ENCODE data around the gene RGL3. TPM values are rescaled to one million over a fixed set of nuclear protein-coding genes. Genes with fewer than 3 reads are reported as not detected.

Gene RGL3
- total RNA-seq, 1 experiment from 2014 or later, result 22.6 TPM

DNA sequence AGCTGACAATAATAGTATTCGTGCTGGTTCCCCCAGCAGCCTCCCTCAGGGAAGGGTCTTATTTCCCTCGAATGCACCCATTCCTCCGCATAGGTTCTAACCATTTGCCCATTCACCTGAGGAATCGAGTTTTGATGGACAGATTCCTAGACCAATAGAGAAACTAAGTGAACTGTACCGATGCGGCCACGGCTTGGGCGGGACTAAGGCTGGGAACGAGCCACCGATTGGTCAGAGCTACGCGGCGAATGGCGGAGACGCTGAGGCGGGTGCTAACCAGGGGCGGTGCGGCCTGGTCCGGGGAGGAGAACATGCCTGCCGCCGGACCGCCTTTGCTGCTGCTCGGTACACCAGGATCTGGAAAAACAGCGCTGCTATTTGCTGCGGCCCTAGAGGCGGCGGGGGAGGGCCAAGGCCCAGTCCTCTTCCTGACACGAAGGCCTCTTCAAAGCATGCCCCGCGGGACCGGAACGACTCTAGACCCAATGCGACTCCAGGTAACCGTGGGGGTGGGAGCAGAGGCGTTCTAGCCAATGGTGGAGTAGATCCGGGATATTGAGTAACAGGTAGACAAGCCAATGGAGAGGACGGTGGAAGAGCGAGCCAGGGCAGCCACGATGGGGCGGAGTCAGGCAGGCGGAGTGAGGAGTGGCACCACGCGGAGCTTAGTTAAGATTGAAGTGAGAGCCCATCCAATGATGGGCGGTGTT is 44.5 kb downstream of the RGL3 start, which contains the start of gene SWSAP1:
Gene SWSAP1 (plus strand): TSS at position 234 of the 710 bp plus-strand sequence. CDS start 15 bp downstream, at position 249.
- ChIA-PET CTCF (interaction anchor here (0.6 to 1.8 kb wide), 4 partner anchors 14 to 108 kb away, joined by 4 to 5 read pairs (median 5); no protein-coding TSS in a partner anchor), POLR2A (interaction anchor here (0.5 to 1.4 kb wide), 2 partner anchors 30 to 114 kb away, joined by 4 to 8 read pairs; no protein-coding TSS in a partner anchor)
- Histone ChIP-seq H3K4me1 (ENCODE audit: control insufficient read depth, insufficient read depth, low read length) (peaks cover 29% of the 10 kb centered on the region), H3K4me3 (ENCODE audit: low read depth in 2 of 2, low read length in 2 of 2) (peak within 1 kb of the TSS; percentile 62 to 73), H3K9me3 (ENCODE audit: control insufficient read depth, insufficient read depth, low read depth, low read length) (no peaks in the 10 kb centered on the region), H3K36me3 (ENCODE audit: control insufficient read depth, insufficient read depth, low read length) (no peaks in the 10 kb centered on the region), H3K27me3 (ENCODE audit: control insufficient read depth, insufficient read depth, low read length) (no peaks in the 10 kb centered on the region), H3K27ac (ENCODE audit: low read length) (peak within 1 kb of the TSS; percentile 88)
- ATAC-seq (peak; percentile 94), DNase-seq (ENCODE audit: low read depth, low spot score) (peak; percentile 97)
- in situ Hi-C loops (cut with HindIII; ENCODE audit: low pct_unique_long_range_greater_than_20kb, low sequenced_read_pairs), result no loop called here
- TF ChIP-seq SIN3A (IDR thresholded peaks at IDR 0.05; ENCODE audit: borderline replicate concordance, insufficient read depth, low read depth, low read length) (no peak), POLR2AphosphoS5 (IDR thresholded peaks at IDR 0.05; ENCODE audit: low read depth, low read length) (peak; percentile 77), TCF7L2 (IDR thresholded peaks at IDR 0.05; ENCODE audit: low read depth, low read length) (peak; percentile 95)
- no TSS peak for BruUV-seq (replicated peaks)
- intact Hi-C loops (cut with micrococcal nuclease; ENCODE audit: unreplicated experiment), result no loop called here

DNA sequence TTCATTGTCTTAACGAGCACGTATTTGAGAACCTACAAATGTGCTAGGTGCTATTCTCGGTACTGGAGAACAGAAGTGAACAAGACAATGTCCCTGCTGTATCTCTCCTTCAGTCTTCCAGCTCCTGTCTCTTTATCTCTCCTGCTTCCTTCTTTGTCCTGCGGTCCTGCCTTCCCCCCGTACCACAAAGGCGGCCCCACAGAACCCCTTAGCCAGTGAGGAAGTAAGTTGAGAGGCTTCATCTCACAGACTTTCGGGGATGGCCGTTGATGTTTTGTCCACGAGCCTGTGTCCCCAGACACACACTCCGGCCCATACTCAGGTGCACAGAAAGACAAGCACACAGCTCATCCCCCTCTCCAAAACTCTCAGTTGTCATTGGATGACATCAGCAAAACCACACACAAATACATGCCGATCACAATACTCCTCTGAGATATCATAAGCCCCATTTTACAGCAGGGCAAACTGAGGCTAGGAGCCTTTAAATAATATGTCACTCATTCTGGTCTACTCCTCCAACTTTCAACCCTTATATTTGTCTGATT is 45.2 kb downstream of the RGL3 start:
- Histone ChIP-seq H3K27ac (ENCODE audit: low read length) (peak overlapping the region; percentile 88), H3K9me3 (ENCODE audit: control insufficient read depth, insufficient read depth, low read depth, low read length) (no peaks in the 10 kb centered on the region), H3K4me1 (ENCODE audit: control insufficient read depth, insufficient read depth, low read length) (peaks cover 28% of the 10 kb centered on the region), H3K27me3 (ENCODE audit: control insufficient read depth, insufficient read depth, low read length) (no peaks in the 10 kb centered on the region), H3K4me3 (ENCODE audit: low read depth in 2 of 2, low read length in 2 of 2) (peak overlapping the region; percentile 62 to 68), H3K36me3 (ENCODE audit: control insufficient read depth, insufficient read depth, low read length) (no peaks in the 10 kb centered on the region)
- POLR2A ChIA-PET, result interaction anchor here (1.4 kb wide), 1 partner anchor 29 kb away, joined by 8 read pairs; no protein-coding TSS in a partner anchor
- ATAC-seq (no peak), DNase-seq (ENCODE audit: low read depth, low spot score) (no peak)
- intact Hi-C loops (cut with micrococcal nuclease; ENCODE audit: unreplicated experiment) (no loop called here), in situ Hi-C loops (cut with HindIII; ENCODE audit: low pct_unique_long_range_greater_than_20kb, low sequenced_read_pairs) (no loop called here)
- BruUV-seq (replicated peaks), result no TSS peak
- TF ChIP-seq TCF7L2 (IDR thresholded peaks at IDR 0.05; ENCODE audit: low read depth, low read length) (no peak), SIN3A (IDR thresholded peaks at IDR 0.05; ENCODE audit: borderline replicate concordance, insufficient read depth, low read depth, low read length) (no peak), POLR2AphosphoS5 (IDR thresholded peaks at IDR 0.05; ENCODE audit: low read depth, low read length) (no peak), REST (IDR thresholded peaks at IDR 0.05; ENCODE audit: insufficient read depth in 1 of 2, low read depth in 2 of 2, low read length in 1 of 2) (no peak)
- TF ChIP-seq, protein P1, sequence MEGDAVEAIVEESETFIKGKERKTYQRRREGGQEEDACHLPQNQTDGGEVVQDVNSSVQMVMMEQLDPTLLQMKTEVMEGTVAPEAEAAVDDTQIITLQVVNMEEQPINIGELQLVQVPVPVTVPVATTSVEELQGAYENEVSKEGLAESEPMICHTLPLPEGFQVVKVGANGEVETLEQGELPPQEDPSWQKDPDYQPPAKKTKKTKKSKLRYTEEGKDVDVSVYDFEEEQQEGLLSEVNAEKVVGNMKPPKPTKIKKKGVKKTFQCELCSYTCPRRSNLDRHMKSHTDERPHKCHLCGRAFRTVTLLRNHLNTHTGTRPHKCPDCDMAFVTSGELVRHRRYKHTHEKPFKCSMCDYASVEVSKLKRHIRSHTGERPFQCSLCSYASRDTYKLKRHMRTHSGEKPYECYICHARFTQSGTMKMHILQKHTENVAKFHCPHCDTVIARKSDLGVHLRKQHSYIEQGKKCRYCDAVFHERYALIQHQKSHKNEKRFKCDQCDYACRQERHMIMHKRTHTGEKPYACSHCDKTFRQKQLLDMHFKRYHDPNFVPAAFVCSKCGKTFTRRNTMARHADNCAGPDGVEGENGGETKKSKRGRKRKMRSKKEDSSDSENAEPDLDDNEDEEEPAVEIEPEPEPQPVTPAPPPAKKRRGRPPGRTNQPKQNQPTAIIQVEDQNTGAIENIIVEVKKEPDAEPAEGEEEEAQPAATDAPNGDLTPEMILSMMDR (IDR thresholded peaks at IDR 0.05), result no peak
- CTCF ChIA-PET, result interaction anchor here (1.8 kb wide), 1 partner anchor 80 kb away, joined by 5 read pairs; no protein-coding TSS in a partner anchor
